ENCODE results near the gene JMJD4. TPM values are rescaled to one million over a fixed set of nuclear protein-coding genes. Genes with fewer than 3 reads are reported as not detected.

JMJD4 gene
- total and polyA plus RNA-seq, 2 of the 4 experiments (the other 2 are of a cell fraction): 24.6 to 28.5 TPM

- in situ Hi-C loops (cut with MboI; ENCODE audit: low sequenced_read_pairs): no loop called here
- 100% methylated on average over 1 of the region's 8 CpGs; no CpG with 5 or more reads in 1 of the 2 experiments for WGBS, 2 experiments (ENCODE audit: extremely low coverage in 2 of 2, insufficient read length in 1 of 2)
Measured at GRCh38 chr1:227778401-227778947, 43.4 kb upstream of the JMJD4 start.

More at GRCh38 chr1:227778401-227778947, 43.4 kb upstream of the JMJD4 start:
- peaks cover 16% of the 10 kb centered on the region for H3K36me3 ChIP-seq (ENCODE audit: control insufficient read depth, insufficient read depth, low read length)
- CTCF ChIA-PET: interaction anchor here (0.6 kb wide), 1 partner anchor 1278 kb away, joined by 4 read pairs; no protein-coding TSS in a partner anchor
- H3K9ac ChIP-seq (ENCODE audit: low read depth, low read length): no peak overlapping the region
- intact Hi-C loops (cut with micrococcal nuclease) (no loop called here), dilution Hi-C loops (cut with HindIII; ENCODE audit: low sequenced_read_pairs, unreplicated experiment) (no loop called here)
- H3K79me1 ChIP-seq (ENCODE audit: low read depth in 1 of 2, low read length in 2 of 2): peaks cover 0 to 10% of the 10 kb centered on the region in 2 experiments; a peak in 1 of 4 replicates
- peaks cover 9% of the 10 kb centered on the region; the same call in 1 of the 2 replicates for H4K20me1 ChIP-seq (ENCODE audit: insufficient read depth, low read length)
- H3K9me3 ChIP-seq (ENCODE audit: control insufficient read depth, insufficient read depth, low read length): no peaks in the 10 kb centered on the region
- H3K9me1 ChIP-seq (ENCODE audit: insufficient read depth, low read length): peaks cover 21% of the 10 kb centered on the region
- DNase-seq (peak; percentile 61), ATAC-seq (ENCODE audit: low read depth) (peak; percentile 65)
- no peak overlapping the region for H3K56ac ChIP-seq (ENCODE audit: extremely low read depth, insufficient read depth, low read length)
- H4K8ac ChIP-seq (ENCODE audit: low read depth in 2 of 2, low read length in 2 of 2): no peak overlapping the region
- no peak overlapping the region for H3K18ac ChIP-seq (ENCODE audit: low read depth, low read length)
- TF ChIP-seq FOS (IDR thresholded peaks at IDR 0.05; ENCODE audit: low read depth, low read length) (no peak), USF2 (IDR thresholded peaks at IDR 0.05; ENCODE audit: low read depth, low read length) (0 out of 2 replicates have a peak, but pooled peaks have one; percentile 13)
- no peak overlapping the region for H2BK15ac ChIP-seq (ENCODE audit: low read depth, low read length)
- no peak overlapping the region for H3K4me3 ChIP-seq (ENCODE audit: insufficient read depth, low read depth, low read length)
- H3K27me3 ChIP-seq (ENCODE audit: control insufficient read depth, insufficient read depth, low read length): no peaks in the 10 kb centered on the region
- H3K4me1 ChIP-seq (ENCODE audit: control insufficient read depth, insufficient read depth, low read length): peaks cover 16% of the 10 kb centered on the region
- H3K23ac ChIP-seq (ENCODE audit: low read depth, low read length): no peak overlapping the region
- H3K4ac ChIP-seq (ENCODE audit: low read depth, low read length): no peak overlapping the region
- no peak overlapping the region for H4K5ac ChIP-seq (ENCODE audit: low read depth, low read length)
- no peak overlapping the region for H3K14ac ChIP-seq (replicated peaks; ENCODE audit: low read depth, low read length)
- no peak overlapping the region for H3K27ac ChIP-seq (ENCODE audit: insufficient read depth, low read length)
- H2AK5ac ChIP-seq (ENCODE audit: low read depth, low read length): peak overlapping the region; percentile 15; the same call in 1 of the 2 replicates
- peak overlapping the region; percentile 62 for H2AK9ac ChIP-seq (replicated peaks; ENCODE audit: low read depth, low read length, poor library complexity)
- POLR2A ChIA-PET (ENCODE audit: unreplicated experiment): no interaction called here
- H2BK20ac ChIP-seq (ENCODE audit: low read depth, low read length): no peak overlapping the region
- no peak overlapping the region for H4K91ac ChIP-seq (ENCODE audit: insufficient read depth, low read depth, low read length)
- no peak overlapping the region for H2BK120ac ChIP-seq (ENCODE audit: low read depth, low read length)
- no peak overlapping the region for H3K4me2 ChIP-seq (ENCODE audit: low read depth, low read length)
- H2AFZ ChIP-seq (replicated peaks; ENCODE audit: low read length, poor library complexity): peak overlapping the region; percentile 9
- H2BK5ac ChIP-seq (ENCODE audit: low read depth, low read length, poor library complexity, severe bottlenecking): no peak overlapping the region
- no TSS peak for BruUV-seq (replicated peaks)
